ENCODE data around the gene FILIP1L. TPM values are rescaled to one million over a fixed set of nuclear protein-coding genes. Genes with fewer than 3 reads are reported as not detected.
A peak's percentile ranks its signal among the peaks of the same experiment; 100 is the strongest.

The FILIP1L gene
- total and polyA plus RNA-seq, 2 of the 8 experiments (the other 6 are each of a cell fraction or from before 2014, with no cell fraction given): 0.06 to 0.09 TPM

- no peak overlapping the region for H2AK5ac ChIP-seq (ENCODE audit: low read depth, low read length)
- no peak overlapping the region for H3K9ac ChIP-seq (replicated peaks in 1 of 4; ENCODE audit: extremely low read depth in 1 of 4, low read depth in 3 of 4, low read length in 3 of 4)
- no peak overlapping the region for H3K4me3 ChIP-seq (ENCODE audit: extremely low read depth in 1 of 4, insufficient read depth in 2 of 4, low read depth in 3 of 4, low read length in 4 of 4)
- TF ChIP-seq NANOG (IDR thresholded peaks at IDR 0.05; ENCODE audit: insufficient read depth, low read depth, low read length, poor library complexity, severe bottlenecking) (peak; percentile 83), MAFK (IDR thresholded peaks at IDR 0.05; ENCODE audit: low read depth, low read length) (no peak), EP300 (IDR thresholded peaks at IDR 0.05; ENCODE audit: borderline replicate concordance in 1 of 2, low read depth in 2 of 2, low read length in 2 of 2) (0 out of 3 replicates have a peak, but pooled peaks of 1 of the 2 experiments have one; percentile 55)
- H4K91ac ChIP-seq (replicated peaks; ENCODE audit: insufficient read length, low read length): no peak overlapping the region
- ChIA-PET CTCF (ENCODE audit: partially characterized antibody) (no interaction called here), POLR2A (ENCODE audit: partially characterized antibody) (no interaction called here)
- H4K8ac ChIP-seq (ENCODE audit: extremely low read depth, insufficient read depth, low read length): no peak overlapping the region
- DNase-seq (ENCODE audit: low read depth in 1 of 2, low spot score in 2 of 2) (no peak), FAIRE-seq (no peak)
- H2BK5ac ChIP-seq (ENCODE audit: low read depth, low read length): 0 out of 2 replicates have a peak overlapping the region, but pooled peaks have one; percentile 54
- H3K14ac ChIP-seq (ENCODE audit: insufficient read length): no peak overlapping the region
- H3K27me3 ChIP-seq (replicated peaks in 1 of 4; ENCODE audit: control insufficient read depth in 3 of 4, extremely low read depth in 1 of 4, insufficient read depth in 3 of 4, low read length in 3 of 4): no peaks in the 10 kb centered on the region
- WGBS, 2 experiments (ENCODE audit: extremely low coverage in 1 of 2, insufficient coverage in 1 of 2, insufficient read length in 1 of 2, insufficient replicate concordance in 2 of 2, low coverage in 1 of 2, low lambda C conversion rate in 2 of 2, missing lambda C conversion rate in 1 of 2): 55% methylated on average over 3 of the region's 3 CpGs; no CpG with 5 or more reads in 1 of the 2 experiments
- H3K36me3 ChIP-seq (ENCODE audit: control insufficient read depth in 2 of 4, insufficient read depth in 4 of 4, low read length in 3 of 4): no peaks in the 10 kb centered on the region
- no peak overlapping the region for H3K18ac ChIP-seq (ENCODE audit: extremely low read depth, low read length)
- peaks cover 0 to 2% of the 10 kb centered on the region in 2 experiments; a peak in 1 of 4 replicates for H3K79me2 ChIP-seq (ENCODE audit: control insufficient read depth in 1 of 2, insufficient read depth in 2 of 2, low read length in 2 of 2)
- no peaks in the 10 kb centered on the region for H4K20me1 ChIP-seq (replicated peaks in 1 of 2; ENCODE audit: control insufficient read depth in 1 of 2, insufficient read depth in 2 of 2, low read length in 2 of 2)
- H2BK15ac ChIP-seq (ENCODE audit: low read length): no peak overlapping the region
- no peak overlapping the region for H2BK120ac ChIP-seq (replicated peaks; ENCODE audit: low read depth, low read length)
- H3K79me1 ChIP-seq (ENCODE audit: low read depth, low read length): no peaks in the 10 kb centered on the region; the same call in 1 of the 2 replicates
- peaks cover 0 to 5% (median 1%) of the 10 kb centered on the region in 4 experiments; a peak in 2 of 7 replicates for H3K4me1 ChIP-seq (replicated peaks in 1 of 4; ENCODE audit: control insufficient read depth in 3 of 4, insufficient read depth in 4 of 4, low read length in 3 of 4)
- no peak overlapping the region for H3K4ac ChIP-seq (replicated peaks; ENCODE audit: insufficient read length, low read depth, low read length)
- H4K5ac ChIP-seq (ENCODE audit: insufficient read length, low read depth, low read length): no peak overlapping the region
- H3K27ac ChIP-seq (ENCODE audit: low read depth, low read length): peak overlapping the region; percentile 26; the same call in 1 of the 2 replicates
- no peaks in the 10 kb centered on the region for H3K9me3 ChIP-seq (ENCODE audit: insufficient read depth in 2 of 2, low read depth in 1 of 2, low read length in 1 of 2)
- no peak overlapping the region for H2BK20ac ChIP-seq (ENCODE audit: low read length)
- H3K4me2 ChIP-seq (ENCODE audit: insufficient read depth in 1 of 2, low read depth in 2 of 2, low read length in 2 of 2): peak overlapping the region in 1 of 2 experiments; percentile 24; a peak in 2 of 4 replicates
- no peak overlapping the region for H3K56ac ChIP-seq (replicated peaks; ENCODE audit: insufficient read length, low read depth, low read length)
- H2AFZ ChIP-seq (ENCODE audit: low read length): no peak overlapping the region
- no peak overlapping the region for H3K23ac ChIP-seq (ENCODE audit: insufficient read length)
- peak overlapping the region; percentile 71; the same call in 1 of the 2 replicates for H2BK12ac ChIP-seq (ENCODE audit: low read depth, low read length)
- no peaks in the 10 kb centered on the region for H3K23me2 ChIP-seq (ENCODE audit: low read depth, low read length)
Measured at GRCh38 chr3:99896482-99896881, 217.8 kb downstream of the FILIP1L start.

Data from H1 (cell line).